ENCODE results near the gene LRBA.

Gene LRBA

GRCh38 chr4:150779707-150780106 lies 235.4 kb downstream of the LRBA start:
- no peak for DNase-seq (ENCODE audit: low spot score)
- no peak for TF ChIP-seq CTCF (IDR thresholded peaks at IDR 0.05; ENCODE audit: borderline replicate concordance, control extremely low read depth, extremely low read depth, insufficient read depth, missing control alignments)
- in situ Hi-C loops (cut with MboI; ENCODE audit: low sequenced_read_pairs, unreplicated experiment): no loop called here

- TF ChIP-seq CTCF (IDR thresholded peaks at IDR 0.05; ENCODE audit: borderline replicate concordance, control extremely low read depth, extremely low read depth, insufficient read depth, missing control alignments): no peak
- in situ Hi-C loops (cut with MboI; ENCODE audit: low sequenced_read_pairs, unreplicated experiment): no loop called here
- DNase-seq (ENCODE audit: low spot score): no peak
Observed at GRCh38 chr4:150773729-150774449, 241.2 kb downstream of the LRBA start.

GRCh38 chr4:150773032-150773431 lies 242.1 kb downstream of the LRBA start:
- no peak for TF ChIP-seq CTCF (IDR thresholded peaks at IDR 0.05; ENCODE audit: borderline replicate concordance, control extremely low read depth, extremely low read depth, insufficient read depth, missing control alignments)
- in situ Hi-C loops (cut with MboI; ENCODE audit: low sequenced_read_pairs, unreplicated experiment): no loop called here
- no peak for DNase-seq (ENCODE audit: low spot score)

GRCh38 chr4:150771382-150771781 lies 243.7 kb downstream of the LRBA start:
- DNase-seq (ENCODE audit: low spot score): no peak
- no peak for TF ChIP-seq CTCF (IDR thresholded peaks at IDR 0.05; ENCODE audit: borderline replicate concordance, control extremely low read depth, extremely low read depth, insufficient read depth, missing control alignments)
- in situ Hi-C loops (cut with MboI; ENCODE audit: low sequenced_read_pairs, unreplicated experiment): no loop called here

- no peak for DNase-seq (ENCODE audit: low spot score)
- in situ Hi-C loops (cut with MboI; ENCODE audit: low sequenced_read_pairs, unreplicated experiment): no loop called here
- no peak for TF ChIP-seq CTCF (IDR thresholded peaks at IDR 0.05; ENCODE audit: borderline replicate concordance, control extremely low read depth, extremely low read depth, insufficient read depth, missing control alignments)
Observed at GRCh38 chr4:150769845-150770244, 245.2 kb downstream of the LRBA start.

- no peak for DNase-seq (ENCODE audit: low spot score)
- TF ChIP-seq CTCF (IDR thresholded peaks at IDR 0.05; ENCODE audit: borderline replicate concordance, control extremely low read depth, extremely low read depth, insufficient read depth, missing control alignments): no peak
- in situ Hi-C loops (cut with MboI; ENCODE audit: low sequenced_read_pairs, unreplicated experiment): no loop called here
Observed at GRCh38 chr4:150769248-150769647, 245.8 kb downstream of the LRBA start.
